Lower lobe of right lung (tissue), 2 donors: Measurements from ENCODE around the gene SLC8A1. TPM values are rescaled to one million over a fixed set of nuclear protein-coding genes. Genes with fewer than 3 reads are reported as not detected.

Experiments used
- ATAC-seq, 2 donors: fragments of 200-7000 bp; cut with Tn5 transposase; one replicate each; pipeline ENCODE4 v1.9.1; 2020 to 2022; ENCODE audit warnings: mild to moderate bottlenecking in 2 of 2, moderate library complexity in 2 of 2
- DNase-seq: peaks from one replicate; pipeline ENCODE4 v3.0.0-alpha.2; 2020
- H3K27ac ChIP-seq: fragments of 200-600 bp; one replicate; pipeline ENCODE4 v1.8.0; 2022
- H3K27me3 ChIP-seq: fragments of 200-600 bp; one replicate; pipeline ENCODE4 v1.8.0; 2022; ENCODE audit warnings: low read depth
- H3K36me3 ChIP-seq: fragments of 200-600 bp; one replicate; pipeline ENCODE4 v1.8.0; 2022; ENCODE audit warnings: mild to moderate bottlenecking
- H3K4me1 ChIP-seq: fragments of 200-600 bp; one replicate; pipeline ENCODE4 v1.8.0; 2022
- H3K4me3 ChIP-seq: fragments of 200-600 bp; one replicate; pipeline ENCODE4 v1.8.0; 2022; ENCODE audit warnings: mild to moderate bottlenecking
- H3K9me3 ChIP-seq: fragments of 200-600 bp; one replicate; pipeline ENCODE4 v1.8.0; 2022
- intact Hi-C: fragments of 100-400 bp; cut with DNase I; formaldehyde crosslinking; loops from one replicate; pipeline ENCODE4 v1.11.0; 2022
- total RNA-seq: library from RNA; stranded (reverse); fragmentation: NEBNext Ultra II Directional; extraction: Animal tissue kit (Norgen Biotek cat#: 25700); gene quantifications from one replicate; pipeline ENCODE4 v1.2.1, GENCODE V29; 2021
- TF ChIP-seq, protein P1 (sequence below): fragments of 200-600 bp; IDR thresholded peaks from one replicate; pipeline ENCODE4 v1.8.0; 2022; ENCODE audit warnings: antibody characterized with exemption, mild to moderate bottlenecking
- donor health status: DM: no; HTN: yes; CAD: no; lungs with severe emphysema.

Gene SLC8A1
- total RNA-seq, 1 donor from 2014 or later, result 58.5 TPM

DNA sequence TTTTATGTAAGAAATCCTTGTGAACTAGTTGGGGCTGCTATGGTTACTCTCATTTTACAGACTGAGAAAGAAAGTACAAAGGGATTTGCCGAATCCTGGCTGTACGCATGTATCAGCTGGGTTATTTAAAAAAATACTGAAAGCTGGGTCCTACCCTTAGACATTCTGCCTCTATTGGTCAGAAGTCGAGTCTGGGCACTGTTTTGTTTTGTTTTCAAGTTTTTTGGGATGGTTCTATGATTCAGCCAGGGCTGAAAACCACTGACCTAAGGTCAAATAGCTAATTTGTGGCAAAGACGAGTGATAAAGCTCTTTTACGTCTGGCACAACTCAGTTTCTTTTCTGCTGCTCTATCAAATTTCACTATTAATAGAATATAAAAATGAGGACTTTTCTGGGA lies 5.9 kb upstream of the SLC8A1 start:
- ATAC-seq (no peak), DNase-seq (no peak)
- intact Hi-C loops, result no loop called here

DNA sequence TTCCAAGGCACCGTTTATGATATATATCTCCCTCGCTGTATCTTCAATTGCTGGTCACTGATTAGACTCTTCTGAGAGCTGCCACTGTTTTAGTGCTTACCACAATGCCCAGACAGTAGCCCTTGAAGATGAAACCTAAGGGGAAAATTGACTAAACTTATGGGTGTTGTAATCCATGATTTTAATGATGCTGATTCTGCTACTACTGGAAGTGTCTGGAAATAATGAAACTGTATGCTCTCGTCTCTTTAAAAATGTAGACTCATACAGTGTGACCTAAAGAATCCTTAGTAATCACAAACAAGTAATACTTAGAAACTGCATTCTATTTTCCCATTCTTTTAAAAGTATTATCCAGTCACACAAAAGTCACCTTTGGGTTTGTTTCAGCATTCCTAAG lies 5.5 kb upstream of the SLC8A1 start:
- no peaks in the 10 kb centered on the region for H3K36me3 ChIP-seq
- no peak for DNase-seq
- no peak overlapping the region for H3K4me3 ChIP-seq
- no peaks in the 10 kb centered on the region for H3K9me3 ChIP-seq
- H3K27me3 ChIP-seq, result no peaks in the 10 kb centered on the region
- no peak overlapping the region for H3K27ac ChIP-seq
- no peak for ATAC-seq
- TF ChIP-seq, protein P1, sequence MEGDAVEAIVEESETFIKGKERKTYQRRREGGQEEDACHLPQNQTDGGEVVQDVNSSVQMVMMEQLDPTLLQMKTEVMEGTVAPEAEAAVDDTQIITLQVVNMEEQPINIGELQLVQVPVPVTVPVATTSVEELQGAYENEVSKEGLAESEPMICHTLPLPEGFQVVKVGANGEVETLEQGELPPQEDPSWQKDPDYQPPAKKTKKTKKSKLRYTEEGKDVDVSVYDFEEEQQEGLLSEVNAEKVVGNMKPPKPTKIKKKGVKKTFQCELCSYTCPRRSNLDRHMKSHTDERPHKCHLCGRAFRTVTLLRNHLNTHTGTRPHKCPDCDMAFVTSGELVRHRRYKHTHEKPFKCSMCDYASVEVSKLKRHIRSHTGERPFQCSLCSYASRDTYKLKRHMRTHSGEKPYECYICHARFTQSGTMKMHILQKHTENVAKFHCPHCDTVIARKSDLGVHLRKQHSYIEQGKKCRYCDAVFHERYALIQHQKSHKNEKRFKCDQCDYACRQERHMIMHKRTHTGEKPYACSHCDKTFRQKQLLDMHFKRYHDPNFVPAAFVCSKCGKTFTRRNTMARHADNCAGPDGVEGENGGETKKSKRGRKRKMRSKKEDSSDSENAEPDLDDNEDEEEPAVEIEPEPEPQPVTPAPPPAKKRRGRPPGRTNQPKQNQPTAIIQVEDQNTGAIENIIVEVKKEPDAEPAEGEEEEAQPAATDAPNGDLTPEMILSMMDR, result no peak
- peaks cover 8% of the 10 kb centered on the region for H3K4me1 ChIP-seq
- intact Hi-C loops, result no loop called here

More for the DNA sequence above, 5.9 kb upstream of the SLC8A1 start:
- no peaks in the 10 kb centered on the region for H3K27me3 ChIP-seq
- H3K4me3 ChIP-seq, result no peak overlapping the region
- TF ChIP-seq, protein P1, result no peak
- no peak overlapping the region for H3K27ac ChIP-seq
- peaks cover 3% of the 10 kb centered on the region for H3K4me1 ChIP-seq
- no peaks in the 10 kb centered on the region for H3K9me3 ChIP-seq
- H3K36me3 ChIP-seq, result no peaks in the 10 kb centered on the region

DNA sequence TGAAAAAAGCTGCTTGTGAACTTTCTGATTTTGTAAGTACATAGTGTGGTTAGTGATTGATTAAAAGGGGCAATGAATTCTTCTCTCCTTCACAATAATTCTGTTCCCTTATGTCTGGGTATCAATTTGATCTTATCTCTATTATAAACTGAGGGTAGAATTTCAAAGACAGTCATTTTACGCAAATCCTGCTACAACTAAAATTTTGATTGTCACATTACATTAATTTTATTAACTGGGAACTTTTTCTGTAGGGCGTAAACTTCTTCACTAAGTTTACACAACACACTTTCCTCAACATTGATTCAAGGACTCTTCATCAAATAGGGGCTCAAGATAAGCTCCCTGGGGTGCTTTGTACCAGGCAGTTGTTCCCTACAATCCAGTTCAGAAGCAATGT lies 5.0 kb upstream of the SLC8A1 start:
- ATAC-seq (no peak), DNase-seq (no peak)
- no peak overlapping the region for H3K4me3 ChIP-seq
- peaks cover 10% of the 10 kb centered on the region for H3K4me1 ChIP-seq
- no peaks in the 10 kb centered on the region for H3K9me3 ChIP-seq
- H3K36me3 ChIP-seq, result no peaks in the 10 kb centered on the region
- H3K27ac ChIP-seq, result no peak overlapping the region
- intact Hi-C loops, result no loop called here
- no peaks in the 10 kb centered on the region for H3K27me3 ChIP-seq
- TF ChIP-seq, protein P1, result no peak

DNA sequence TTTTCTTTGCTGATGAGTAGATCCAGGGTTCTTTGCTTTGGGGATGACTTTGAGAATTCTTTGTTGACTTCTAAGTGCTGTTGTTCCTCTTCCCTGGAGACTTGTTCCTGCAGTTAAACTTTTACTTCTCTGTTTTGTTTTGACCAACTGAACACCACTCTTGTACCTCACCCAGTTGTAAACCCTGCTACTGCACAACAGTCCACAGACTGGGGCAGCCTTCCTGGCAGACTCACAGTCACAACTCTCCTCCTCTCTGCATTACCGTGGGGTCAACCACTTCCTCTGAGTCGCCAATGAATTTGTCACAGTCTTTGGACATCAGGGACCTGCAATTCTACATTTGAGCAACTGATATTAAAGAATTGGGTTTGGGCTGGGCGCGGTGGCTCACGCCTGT lies 3.8 kb upstream of the SLC8A1 start:
- no peaks in the 10 kb centered on the region for H3K27me3 ChIP-seq
- ATAC-seq (peak; percentile 78 to 91), DNase-seq (peak; percentile 71)
- H3K4me3 ChIP-seq, result no peak overlapping the region
- intact Hi-C loops, result no loop called here
- H3K36me3 ChIP-seq, result no peaks in the 10 kb centered on the region
- no peaks in the 10 kb centered on the region for H3K9me3 ChIP-seq
- H3K27ac ChIP-seq, result peak overlapping the region; percentile 58
- TF ChIP-seq, protein P1, result no peak
- H3K4me1 ChIP-seq, result peaks cover 14% of the 10 kb centered on the region

DNA sequence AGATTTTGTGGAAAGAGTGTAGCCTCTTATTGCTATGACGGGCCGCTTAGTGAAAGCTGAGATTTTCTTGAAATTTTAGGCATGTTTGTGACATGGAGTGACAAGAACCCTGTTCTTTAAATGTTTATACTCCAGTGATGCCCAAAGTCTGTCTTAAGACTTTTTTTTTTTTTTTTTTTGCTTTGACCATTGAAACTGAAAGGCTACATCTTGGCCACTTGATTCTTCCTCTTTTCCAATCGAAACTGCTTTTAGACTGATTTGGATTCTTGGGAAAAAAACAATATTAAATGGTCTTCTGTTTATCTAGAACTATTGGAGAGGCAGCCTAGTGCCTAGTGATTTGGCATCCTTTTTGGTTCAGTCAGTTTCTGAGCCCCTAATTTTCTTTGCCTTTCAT lies 2.4 kb upstream of the SLC8A1 start:
- intact Hi-C loops, result no loop called here
- Histone ChIP-seq H3K27ac (peak overlapping the region; percentile 58), H3K36me3 (no peaks in the 10 kb centered on the region), H3K4me3 (no peak overlapping the region), H3K9me3 (no peaks in the 10 kb centered on the region), H3K4me1 (peaks cover 26% of the 10 kb centered on the region), H3K27me3 (no peaks in the 10 kb centered on the region)
- ATAC-seq (no peak), DNase-seq (no peak)
- TF ChIP-seq, protein P1, result no peak

DNA sequence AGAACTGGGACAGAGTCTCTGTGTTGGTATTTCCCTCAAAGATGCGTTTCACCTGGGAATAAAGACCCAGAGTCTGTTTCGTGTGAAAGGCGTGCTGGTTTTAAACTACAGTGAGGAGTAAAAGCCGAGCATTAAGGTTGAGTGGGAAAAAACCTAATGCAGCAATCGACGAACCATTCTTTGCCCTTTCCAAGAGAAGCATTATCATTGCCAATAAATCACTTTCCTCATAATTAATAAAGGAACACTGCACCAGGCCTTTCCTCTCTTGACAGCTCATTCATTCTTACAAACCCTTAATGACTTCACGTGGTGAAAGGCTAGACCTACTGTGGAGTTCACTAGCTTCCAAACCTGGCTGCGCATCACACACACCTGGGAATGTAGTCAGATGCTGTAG lies 896 bp upstream of the SLC8A1 start:
- H3K36me3 ChIP-seq, result no peaks in the 10 kb centered on the region
- peak overlapping the region; percentile 64 for H3K4me3 ChIP-seq
- intact Hi-C loops, result no loop called here
- H3K27me3 ChIP-seq, result no peaks in the 10 kb centered on the region
- peak overlapping the region; percentile 81 for H3K27ac ChIP-seq
- no peaks in the 10 kb centered on the region for H3K9me3 ChIP-seq
- DNase-seq (no peak), ATAC-seq (no peak)
- TF ChIP-seq, protein P1, result no peak
- peaks cover 26% of the 10 kb centered on the region for H3K4me1 ChIP-seq
